HG03025 (cell line): Measurements from ENCODE around the gene CATSPERE.
"Not testable (repeated sequence)": the region's sequence is repeated elsewhere in the genome, so short reads cannot be mapped to it uniquely, and the experiment has no call there.

Source experiments
- ATAC-seq: cut with Tn5 transposase; IDR thresholded peaks from one replicate; pipeline ENCODE4 v1.9.1; 2021; ENCODE audit warnings: mild to moderate bottlenecking, moderate library complexity; ENCODE audit not compliant: unreplicated experiment, low FRiP score

The CATSPERE gene

DNA sequence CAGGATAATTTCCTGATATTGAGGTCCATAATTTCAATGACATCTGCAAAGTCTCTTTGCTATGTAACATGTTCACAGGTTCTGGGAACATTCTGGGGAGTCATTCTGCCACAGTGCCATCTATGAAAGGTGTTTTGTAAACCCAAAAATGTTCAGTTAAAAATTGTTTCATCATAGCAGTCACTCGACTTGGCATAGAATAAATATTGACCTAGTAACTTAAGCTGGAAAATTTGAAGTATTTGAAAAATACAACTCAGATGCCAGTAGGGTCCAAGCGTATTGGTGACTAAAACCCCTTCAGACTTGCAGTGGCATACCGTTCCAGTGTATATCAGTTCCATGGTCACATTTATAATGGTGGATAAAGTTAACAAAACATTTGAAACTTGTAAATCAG lies 198.6 kb downstream of the CATSPERE start:
- no peak for ATAC-seq

DNA sequence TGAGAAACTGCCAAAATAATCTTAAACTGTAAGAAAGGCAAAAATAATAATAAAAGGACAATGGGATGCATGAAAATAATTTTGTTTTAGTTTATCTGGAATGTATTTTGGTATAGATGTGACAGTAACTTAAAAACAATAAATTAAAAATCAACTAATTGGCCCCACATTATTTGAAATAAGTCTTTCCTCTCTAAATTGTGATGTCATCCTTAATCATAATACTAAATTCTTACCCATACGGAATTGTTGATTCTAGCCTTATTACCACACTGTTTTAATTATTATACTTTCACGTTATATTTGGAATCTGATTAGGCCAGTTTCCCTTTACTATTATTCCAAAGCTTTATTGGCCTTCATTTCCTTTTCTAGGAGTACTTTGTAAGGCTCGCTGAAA lies 199.5 kb downstream of the CATSPERE start:
- no peak for ATAC-seq

DNA sequence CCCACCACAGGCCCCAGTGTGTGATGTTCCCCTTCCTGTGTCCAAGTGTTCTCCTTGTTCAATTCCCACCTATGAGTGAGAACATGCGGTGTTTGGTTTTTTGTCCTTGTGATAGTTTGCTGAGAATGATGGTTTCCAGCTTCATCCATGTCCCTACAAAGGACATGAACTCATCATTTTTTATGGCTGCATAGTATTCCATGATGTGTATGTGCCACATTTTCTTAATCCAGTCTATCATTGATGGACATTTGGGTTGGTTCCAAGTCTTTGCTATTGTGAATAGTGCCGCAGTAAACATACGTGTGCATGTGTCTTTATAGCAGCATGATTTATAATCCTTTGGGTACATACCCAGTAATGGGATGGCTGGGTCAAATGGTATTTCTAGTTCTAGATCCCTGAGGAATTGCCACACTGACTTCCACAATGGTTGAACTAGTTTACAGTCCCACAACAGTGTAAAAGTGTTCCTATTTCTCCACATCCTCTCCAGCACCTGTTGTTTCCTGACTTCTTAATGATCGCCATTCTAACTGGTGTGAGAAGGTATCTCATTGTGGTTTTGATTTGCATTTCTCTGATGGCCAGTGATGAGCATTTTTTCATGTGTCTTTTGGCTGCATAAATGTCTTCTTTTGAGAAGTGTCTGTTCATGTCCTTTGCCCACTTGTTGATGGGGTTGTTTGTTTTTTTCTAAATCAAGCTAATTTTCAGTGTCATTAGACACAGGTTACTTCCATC lies 200.7 kb downstream of the CATSPERE start:
- not testable (repeated sequence) for ATAC-seq

DNA sequence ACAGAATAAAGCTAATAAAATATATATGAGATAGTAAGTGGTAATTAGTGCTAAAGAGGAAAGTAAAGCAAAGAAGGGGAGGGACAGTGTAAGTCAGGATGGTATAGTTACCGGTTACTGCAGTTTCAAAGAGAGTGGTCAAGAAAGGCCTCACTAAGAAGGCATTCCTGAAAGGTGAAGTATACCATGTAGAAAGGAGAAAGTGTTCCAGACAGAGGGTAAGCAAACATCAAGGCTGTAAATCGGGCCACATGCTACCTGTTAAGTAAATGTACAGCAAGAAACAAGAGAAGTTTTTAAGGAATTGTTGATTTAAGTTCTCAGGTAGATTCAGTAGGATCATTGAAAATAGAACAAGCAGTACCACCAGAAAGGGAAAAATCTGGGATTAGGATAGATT lies 201.5 kb downstream of the CATSPERE start:
- no peak for ATAC-seq

DNA sequence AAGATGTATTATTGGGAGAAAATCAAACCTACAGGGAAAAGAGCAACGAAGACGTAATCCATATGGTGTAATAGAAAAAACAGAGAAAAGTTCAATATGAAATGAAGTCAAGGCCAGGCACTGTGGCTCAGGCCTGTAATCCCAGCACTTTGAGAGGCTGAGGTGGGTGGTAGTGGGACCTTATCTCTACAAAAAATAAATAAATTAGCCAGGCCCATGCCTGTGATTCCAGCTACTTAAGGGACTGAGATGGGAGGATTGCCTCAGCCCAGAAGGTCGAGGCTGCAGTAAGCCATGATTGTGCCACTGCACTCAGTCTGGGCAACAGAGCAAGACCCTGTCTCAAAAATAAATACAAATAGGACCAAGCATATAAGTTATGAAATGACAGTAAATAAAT lies 203.3 kb downstream of the CATSPERE start:
- ATAC-seq = no peak

DNA sequence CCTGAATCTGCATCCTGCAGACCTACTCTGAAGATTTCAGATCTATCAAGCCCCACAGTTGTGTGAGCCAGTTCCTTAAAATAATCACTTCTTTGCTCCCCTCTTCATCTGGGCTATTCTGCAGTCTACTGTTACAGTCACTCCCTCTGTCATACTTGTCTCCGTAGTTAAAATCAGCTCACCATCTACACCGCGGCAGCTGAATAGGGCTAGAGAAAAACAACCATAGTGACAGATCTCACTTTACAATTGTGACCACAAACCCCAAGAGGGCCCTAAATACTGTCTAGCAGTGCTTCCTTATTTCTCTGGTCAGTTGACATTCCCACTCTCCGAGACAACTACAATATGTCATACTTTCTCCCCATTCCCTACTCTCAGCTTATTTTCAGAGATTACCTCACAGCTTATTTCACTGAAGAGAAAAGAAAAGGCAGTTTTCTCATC lies 204.7 kb downstream of the CATSPERE start:
- ATAC-seq = no peak

DNA sequence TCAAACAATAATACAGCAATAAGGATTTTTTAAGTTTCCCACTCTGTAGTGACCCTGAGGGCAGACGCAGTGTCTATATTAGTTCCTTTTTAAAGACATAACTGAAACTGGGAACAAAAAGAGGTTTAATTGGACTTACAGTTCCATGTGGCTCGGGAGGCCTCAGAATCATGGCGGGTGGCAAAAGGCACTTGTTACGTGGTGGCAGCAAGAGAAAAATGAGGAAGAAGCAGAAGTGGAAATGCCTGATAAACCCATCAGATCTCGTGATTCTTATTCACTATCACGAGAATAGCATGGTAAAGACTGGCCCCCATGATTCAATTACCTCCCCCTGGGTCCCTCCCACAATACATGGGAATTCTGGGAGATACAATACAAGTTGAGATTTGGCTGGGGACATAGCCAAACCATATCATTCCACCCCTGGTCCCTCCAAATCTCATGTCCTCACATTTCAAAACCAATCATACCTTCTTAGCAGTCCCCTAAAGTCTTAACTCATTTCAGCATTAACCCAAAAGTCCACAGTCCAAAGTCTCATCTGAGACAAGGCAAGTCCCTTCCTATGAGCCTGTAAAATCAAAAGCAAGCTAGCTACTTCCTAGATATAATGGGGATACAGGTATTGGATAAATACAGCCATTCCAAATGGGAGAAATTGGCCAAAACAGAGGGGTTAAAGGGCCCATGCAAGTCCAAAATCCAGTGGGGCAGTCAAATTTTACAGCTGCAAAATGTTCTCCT lies 205.8 kb downstream of the CATSPERE start:
- ATAC-seq = not testable (repeated sequence)

DNA sequence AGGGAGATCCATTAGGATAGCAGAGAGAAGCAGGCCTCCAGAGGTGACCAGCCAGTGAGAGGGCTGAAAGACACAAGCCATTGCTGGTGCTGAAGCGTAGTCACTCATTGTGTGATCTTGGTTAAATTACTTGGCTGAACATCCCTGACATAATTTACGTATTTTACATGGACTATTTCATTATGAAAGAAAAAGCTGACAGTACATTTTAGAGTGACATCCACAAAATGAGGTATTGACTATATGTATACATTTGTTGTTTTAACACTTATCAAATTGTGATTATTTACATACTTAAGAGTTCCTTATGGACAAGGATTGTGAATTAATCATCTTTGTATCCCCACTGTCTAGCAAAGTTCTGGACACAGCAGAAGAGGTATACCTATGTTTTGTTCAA lies 206.7 kb downstream of the CATSPERE start:
- no peak for ATAC-seq

DNA sequence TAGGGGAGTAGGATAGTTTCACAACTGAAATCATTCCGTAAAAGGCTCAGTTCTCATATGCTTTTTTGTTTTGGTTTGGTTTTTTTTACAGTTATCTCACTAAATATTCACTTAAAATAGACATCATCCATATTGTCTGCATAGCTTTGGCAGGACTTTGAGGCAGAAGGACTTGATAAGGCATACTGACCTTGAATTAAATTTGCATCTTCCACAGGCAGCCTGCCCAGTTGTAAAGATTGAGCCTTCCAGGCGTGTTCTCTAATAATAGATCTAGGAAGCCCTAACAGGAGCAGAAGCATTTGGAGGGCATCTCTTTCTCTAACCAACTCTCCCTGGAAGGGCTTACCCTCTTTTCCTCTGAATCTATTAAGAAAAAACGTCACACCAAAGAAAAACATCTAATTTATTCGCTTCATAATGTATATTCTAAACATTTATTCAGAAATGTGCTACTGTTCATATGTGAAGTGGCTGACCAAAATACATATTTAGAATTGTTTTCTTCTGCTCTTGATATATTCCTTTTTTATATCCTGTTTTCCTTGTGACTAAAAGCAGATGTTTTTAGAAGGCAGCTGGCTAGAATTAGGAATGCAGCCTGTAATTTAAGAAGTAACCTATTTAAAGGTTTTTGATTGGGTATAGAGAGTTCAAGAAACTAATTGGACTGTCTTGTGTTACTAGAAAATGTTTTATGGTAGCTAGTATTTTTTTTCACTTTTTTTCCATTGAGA lies 212.0 kb downstream of the CATSPERE start:
- no peak for ATAC-seq

DNA sequence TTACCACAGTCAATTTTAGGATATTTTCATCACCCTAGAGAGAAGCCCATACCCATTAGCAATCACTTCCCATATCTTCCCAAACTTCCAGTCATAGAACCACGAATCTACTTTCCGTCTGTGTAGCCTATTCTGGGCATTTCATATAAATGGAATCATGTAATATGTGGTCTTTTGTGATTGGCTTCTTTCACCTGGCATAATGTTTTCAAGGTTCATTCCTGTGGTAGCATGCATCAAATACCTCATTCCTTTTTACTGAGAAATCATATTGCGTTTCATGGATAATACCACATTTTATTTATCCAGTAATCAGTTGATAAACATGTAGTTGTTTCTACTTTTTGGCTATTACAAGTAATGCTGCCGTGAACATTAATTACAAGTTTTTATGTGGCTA lies 213.4 kb downstream of the CATSPERE start:
- no peak for ATAC-seq

DNA sequence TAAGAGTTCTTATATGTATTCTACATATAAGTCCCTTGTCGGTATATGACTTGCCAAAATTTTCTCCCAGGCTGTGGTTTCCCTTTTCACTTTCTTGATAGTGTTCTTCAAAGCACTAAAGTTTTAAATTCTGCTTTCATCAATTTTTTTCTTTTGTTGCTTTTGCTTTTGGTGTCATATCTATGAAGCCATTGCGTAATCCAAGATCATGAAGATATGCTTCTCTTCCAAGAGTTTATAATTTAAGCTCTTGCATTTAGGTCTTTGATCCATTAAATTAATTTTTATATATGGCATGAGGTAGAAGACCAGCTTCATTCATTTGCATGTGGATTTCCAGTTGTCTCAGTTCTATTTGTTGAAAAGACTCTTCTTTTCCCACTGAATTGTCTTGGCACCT lies 214.1 kb downstream of the CATSPERE start:
- ATAC-seq = no peak

DNA sequence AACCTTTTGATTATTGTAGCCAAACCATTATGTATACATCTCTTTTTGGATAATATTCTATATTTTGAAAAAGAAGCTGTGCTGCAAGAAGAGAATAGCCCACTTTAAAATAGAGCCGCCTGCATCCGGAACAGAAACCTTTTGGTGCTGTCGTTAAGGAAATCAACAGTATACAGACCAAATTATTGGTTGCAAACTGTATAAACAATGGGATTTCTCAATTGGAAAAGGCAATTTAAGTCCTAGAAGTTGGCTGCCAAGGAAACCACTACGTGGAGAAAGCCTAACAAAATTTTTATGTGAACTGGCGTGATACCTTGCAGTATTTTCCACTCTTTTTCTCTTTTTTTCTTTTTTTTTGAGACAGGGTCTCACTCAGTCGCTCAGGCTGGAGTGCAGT lies 217.6 kb downstream of the CATSPERE start:
- ATAC-seq = no peak

DNA sequence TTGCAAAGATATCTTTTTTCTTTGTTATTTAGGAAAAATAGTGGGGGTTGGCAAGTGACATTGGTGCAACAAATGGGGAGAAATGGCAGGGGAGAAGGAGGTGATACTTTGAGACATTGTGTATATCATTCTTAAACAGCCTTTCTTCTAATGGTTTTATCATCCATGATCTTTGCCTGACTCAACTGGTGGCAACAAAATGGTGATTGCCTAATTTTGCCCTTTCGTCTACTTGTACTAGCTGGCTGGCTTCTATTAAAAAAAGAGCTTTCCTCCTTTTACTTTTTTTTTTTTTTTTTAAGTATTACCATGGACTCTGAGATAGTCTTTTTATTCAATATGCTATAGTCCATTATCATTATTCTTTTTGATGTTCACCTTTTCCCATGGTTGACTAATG lies 219.6 kb downstream of the CATSPERE start:
- ATAC-seq = no peak

DNA sequence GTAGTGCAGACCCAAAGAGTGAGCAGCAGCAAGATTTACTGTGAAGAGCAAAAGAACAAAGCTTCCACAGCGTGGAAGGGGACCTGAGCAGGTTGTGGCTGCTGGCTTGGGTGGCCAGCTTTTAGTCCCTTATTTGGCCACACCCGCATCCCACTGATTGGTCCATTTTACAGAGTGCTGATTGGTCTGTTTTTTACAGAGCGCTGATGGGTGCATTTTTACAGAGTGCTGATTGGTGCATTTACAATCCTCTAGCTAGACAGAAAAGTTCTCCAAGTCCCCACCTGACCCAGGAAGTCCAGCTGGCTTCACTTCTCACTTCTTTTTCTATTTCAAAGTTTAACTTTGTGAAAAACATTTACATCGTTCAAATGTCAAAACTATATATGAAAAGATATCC lies 221.0 kb downstream of the CATSPERE start:
- ATAC-seq = not testable (repeated sequence)
